Kidney tubule cell (primary cell): ENCODE data around the gene LARP1.

Source experiments
- DNase-seq: peaks from one replicate; pipeline ENCODE4 v3.0.0-alpha.2; 2018; ENCODE audit warnings: low spot score

Gene LARP1

DNA sequence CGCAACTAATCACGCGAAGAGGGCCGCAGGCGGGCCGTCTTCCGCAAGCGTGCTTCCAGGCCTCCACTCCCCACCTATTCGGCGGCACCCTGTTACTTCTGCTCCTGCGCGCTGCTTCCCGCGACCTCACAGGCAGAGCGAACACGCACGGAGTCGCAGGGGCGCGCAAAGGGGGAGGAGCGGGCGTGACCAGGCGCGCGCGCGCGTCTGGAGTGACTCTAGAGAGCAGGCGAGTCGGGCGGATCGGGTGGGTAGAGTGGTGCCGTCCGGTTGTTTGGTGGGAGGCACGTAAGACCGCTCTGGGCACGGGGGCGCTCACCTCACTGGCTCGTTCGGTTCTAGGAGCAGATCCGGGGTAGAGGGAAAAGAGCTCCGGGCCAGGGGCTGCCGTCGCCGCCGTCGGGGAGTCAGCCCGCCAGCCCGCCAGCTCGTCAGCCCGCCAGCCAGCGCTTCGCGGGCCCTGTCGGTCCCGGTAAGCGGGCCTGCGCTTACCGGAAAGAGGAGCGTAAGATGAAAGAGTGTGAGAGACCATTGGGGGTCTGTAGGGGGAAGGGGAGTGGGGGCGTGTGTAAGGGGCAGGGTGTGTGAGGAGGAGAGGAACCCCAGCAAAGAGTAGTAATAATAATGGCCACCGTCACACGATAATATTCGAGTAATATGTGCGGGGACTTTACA lies 103.3 kb downstream of the LARP1 start, which contains the start of gene CNOT8:
Gene CNOT8 (plus strand): TSS at position 331 of the 675 bp plus-strand sequence. CDS start 4,652 bp downstream, outside the sequence.
- peak; percentile 98 for DNase-seq

DNA sequence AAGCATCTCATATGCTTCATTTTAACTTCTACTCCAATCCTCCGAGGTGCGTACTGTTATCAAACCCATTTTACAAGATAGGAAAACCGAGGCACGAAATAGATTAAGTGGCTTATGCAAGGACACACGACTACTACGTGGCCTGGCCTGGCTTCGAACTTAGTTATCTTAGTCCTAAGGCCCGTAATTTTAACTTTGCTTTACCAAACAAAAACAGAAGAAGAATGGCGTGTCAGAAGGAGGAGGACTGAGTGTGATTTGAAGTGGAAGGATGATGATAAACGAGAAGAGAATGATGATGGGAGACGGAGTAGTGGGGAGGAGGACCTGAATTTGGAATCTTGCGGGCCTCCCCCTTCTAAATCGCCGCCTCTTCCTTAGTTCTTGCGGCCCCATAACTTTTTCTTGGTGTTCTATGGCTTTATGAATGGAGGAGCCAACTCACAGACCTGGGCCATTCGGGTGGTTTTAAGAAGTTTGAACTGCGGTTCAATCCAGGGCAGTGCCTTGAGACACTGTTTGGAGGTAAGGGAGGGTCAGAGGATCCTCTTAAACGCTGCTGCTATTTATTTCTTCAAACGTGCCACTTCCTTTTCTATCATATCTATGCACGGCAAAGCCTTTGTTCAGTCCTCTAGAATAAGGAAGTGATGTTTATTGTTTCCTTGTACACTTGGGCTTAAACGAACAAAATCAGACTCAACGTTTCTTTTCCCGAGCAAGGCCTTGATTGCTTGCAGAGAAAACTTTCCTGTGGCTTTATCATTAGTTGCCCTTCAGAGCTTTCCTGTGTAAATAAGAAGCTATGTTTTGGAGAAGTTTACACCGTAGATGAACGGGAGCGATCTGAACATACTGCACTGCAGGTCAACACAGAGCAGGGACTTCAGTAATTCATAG lies 104.0 kb downstream of the LARP1 start:
- peak; percentile 44 for DNase-seq

DNA sequence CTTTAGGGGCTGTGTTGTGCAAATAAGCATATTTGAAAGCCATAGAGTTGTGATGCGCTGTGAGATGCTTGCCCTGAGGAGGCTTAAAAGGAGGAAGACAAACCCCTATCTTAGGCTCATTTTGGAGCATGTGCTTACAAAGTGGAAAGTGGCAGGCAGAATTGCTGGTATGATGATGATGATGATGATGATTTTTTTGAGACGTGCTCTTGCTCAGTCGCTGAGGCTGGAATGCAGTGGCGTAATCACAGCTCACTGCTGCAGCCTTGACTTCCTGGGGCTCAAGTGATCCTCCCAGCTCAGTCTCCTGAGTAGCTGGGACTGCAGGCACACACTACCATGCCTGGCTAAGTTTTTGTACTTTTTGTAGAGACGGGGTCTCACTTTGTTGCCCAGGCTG lies 104.9 kb downstream of the LARP1 start:
- DNase-seq = peak; percentile 72

DNA sequence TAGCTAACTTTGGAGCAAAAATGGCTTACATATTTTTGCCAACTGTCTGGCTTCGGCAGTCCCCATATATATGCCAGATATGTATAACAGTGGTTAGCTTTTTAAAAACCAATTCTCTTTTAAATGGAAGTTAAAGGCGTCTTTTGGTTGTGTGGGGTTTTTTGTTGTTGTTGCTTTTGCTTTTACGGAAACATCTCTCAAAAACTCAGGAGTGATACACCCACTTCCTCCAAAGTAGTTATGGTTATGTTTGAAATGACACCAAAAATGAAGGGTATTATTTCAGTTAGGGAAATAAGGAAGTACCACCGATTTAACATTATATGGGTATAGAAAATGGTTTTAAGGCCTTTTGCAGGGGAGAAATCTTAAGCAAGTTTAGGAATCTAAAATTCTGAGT lies 105.6 kb downstream of the LARP1 start:
- DNase-seq = no peak

DNA sequence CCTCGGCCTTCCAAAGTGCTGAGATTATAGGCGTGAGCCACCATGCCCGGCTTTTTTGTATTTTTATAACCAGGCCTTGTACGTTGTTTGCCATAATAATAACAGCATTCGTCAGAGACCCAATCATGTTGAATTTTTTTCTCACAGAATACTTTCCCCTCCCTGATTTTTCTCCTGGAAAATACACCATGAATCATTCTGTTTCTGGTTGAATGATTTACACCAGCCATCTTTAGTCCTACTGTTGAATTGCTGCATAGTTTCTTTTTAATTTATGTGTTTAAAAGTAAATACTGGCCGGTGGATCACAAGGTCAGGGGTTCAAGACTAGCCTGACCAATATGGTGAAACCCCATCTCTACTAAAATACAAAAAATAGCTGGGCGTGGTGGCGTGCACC lies 106.8 kb downstream of the LARP1 start:
- peak; percentile 72 for DNase-seq

DNA sequence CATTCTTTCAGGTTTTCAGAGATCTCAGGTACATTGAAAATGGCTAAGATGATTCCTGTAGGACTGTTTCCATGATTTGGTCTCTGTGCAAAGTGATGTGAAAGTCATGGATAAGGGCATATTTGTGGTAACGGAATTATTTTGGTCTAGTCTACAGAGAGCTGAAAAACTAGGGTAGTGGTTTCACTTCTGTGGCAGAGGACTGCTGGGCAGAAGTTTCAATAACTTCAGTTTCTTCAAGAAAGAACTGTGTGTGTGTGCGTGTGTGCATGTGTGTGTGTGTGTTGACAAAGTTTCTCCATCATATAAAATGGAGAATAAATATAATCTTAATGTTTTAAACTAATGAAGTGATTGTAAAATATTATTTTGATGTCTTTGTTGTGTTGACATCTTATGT lies 107.6 kb downstream of the LARP1 start:
- DNase-seq = no peak

DNA sequence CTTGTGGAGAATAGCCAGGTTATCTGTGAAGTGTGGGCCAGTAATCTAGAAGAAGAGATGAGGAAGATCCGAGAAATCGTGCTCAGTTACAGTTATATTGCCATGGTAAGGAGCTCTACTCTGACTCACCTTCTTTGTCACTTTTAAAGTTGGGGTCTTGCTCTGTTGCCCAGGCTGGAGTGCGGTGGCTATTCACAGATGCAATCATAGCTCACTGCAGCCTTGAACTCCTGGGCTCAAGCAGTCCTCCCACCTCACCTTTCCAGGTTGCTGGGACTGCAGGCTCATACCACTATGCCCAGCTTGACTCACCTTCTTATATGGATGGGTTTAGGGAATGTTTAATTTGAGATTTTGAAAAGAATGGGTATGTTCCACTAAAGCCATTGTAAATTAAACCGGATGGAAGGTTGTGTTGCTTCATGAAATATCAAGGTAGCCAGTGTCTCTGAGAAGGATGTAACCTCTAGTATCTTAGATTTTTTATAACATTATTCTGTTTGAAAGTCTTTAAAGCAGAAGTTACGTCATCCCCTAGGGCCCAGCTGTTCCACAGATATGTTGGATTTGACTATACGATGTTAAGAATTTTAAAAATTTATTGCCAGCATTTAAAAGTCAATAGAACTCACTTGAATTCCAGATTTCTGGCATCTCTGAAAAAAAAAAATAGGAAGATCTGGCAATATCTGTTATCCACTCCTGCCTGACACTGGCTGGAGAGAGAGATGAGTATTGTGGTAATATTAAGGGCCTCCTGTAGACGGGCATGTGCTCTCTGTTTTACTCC lies 108.3 kb downstream of the LARP1 start:
- no peak for DNase-seq

DNA sequence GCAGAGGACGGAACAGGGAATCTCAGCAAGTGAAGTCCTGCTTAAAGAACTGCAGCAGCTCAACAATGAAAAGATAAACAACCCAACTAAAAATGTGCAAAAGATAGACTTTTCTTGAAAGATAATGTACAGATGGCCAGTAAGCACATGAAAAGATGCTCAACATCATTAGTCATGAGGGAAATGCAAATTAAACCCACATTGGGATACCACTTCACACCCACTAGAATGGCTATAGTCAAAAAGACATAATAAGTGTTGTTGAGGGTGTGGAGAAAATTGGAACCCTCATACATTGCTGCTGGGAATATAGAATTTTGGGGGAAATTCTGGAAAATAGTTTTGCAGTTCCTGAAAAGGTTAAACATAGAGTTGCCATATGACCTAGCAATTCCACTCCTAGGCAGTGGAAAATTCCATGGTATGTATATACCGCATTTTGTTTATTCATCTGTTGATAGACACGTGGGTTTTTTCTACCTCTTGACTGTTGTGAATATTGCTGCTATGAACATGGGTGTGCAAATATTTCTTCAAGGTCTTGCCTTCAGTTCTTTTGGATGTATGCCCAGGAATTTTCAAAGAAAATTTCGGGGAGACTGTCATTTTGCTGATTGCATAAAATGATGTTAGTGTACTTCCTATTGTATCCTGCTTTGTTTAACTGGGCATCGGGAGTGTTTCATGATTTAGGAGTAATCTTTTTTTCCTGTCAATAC lies 110.4 kb downstream of the LARP1 start:
- DNase-seq = no peak

DNA sequence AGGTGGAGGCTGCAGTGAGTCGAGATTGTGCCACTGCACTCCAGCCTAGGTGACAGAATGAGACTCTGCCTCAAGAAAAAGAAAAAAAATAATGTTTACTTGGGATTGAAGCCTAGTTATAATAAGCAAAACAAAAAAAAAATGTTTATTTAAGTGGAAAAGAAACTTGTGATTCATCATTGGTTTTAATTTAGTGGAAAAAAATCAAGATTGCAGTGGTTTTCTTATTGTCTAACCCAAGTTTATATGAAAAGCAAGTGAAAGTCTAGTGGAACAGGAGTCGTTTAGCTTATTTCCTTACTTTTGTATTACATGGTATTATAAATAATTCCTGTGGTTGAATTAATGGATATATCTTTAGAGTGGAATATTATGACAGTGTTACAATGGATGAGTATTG lies 111.7 kb downstream of the LARP1 start:
- no peak for DNase-seq
